Adrenal gland (tissue), 12 donors: ENCODE results near the gene SPHKAP. TPM values are rescaled to one million over a fixed set of nuclear protein-coding genes. Genes with fewer than 3 reads are reported as not detected.
"Not testable (repeated sequence)": the region's sequence is repeated elsewhere in the genome, so short reads cannot be mapped to it uniquely, and the experiment has no call there.

ENCODE experiments used
- DNase-seq, 7 donors: peaks; one replicate each; pipeline ENCODE4 v3.0.0-alpha.2; 2019 to 2020
- H3K27ac ChIP-seq, 5 donors: fragments of 200-600 bp; sonication (generic) in 4 of 5; 1 replicate in 3 of 5; 2 replicates in 2 of 5; pipeline versions ENCODE4 v1.5.1 to v1.8.0; 2016 to 2020; ENCODE audit warnings: mild to moderate bottlenecking in 1 of 5
- H3K27me3 ChIP-seq: fragments of 200-600 bp; 2 replicates; pipeline ENCODE4 v1.8.0; 2021
- H3K36me3 ChIP-seq, 2 donors: fragments of 200-600 bp; replicated peaks in 1 of 2; 1 replicate in 1 of 2; 2 replicates in 1 of 2; pipeline versions ENCODE4 v1.5.1 to v1.8.0; 2018 to 2022
- H3K4me1 ChIP-seq, 2 donors: fragments of 200-600 bp; replicated peaks in 1 of 2; 1 replicate in 1 of 2; 2 replicates in 1 of 2; pipeline versions ENCODE4 v1.5.1 to v1.8.0; 2018 to 2021
- H3K4me3 ChIP-seq, 4 donors: fragments of 200-600 bp; sonication (generic) in 3 of 4; one replicate each; pipeline ENCODE4 v1.5.1; 2016 to 2018
- H3K9me3 ChIP-seq, 3 donors: fragments of 200-600 bp; sonication (generic) in 1 of 3; replicated peaks in 1 of 3; 1 replicate in 2 of 3; 2 replicates in 1 of 3; pipeline versions ENCODE4 v1.5.1 to v1.8.0; 2016 to 2021
- POLR2A ChIP-seq, 2 donors: fragments of 450-650 bp; IDR thresholded peaks; one replicate each; pipeline ENCODE4 v1.6.1; 2017; ENCODE audit warnings: antibody characterized with exemption in 2 of 2, mild to moderate bottlenecking in 2 of 2, moderate library complexity in 1 of 2
- WGBS, 4 donors: extraction: QIAGEN DNeasy Blood & Tissue Kit in 2 of 4; methylation state at CpG; one replicate each; pipeline versions ENCODE4 v1.1.5 to v1.1.7; 2013 to 2017; 5-methylcytosine and 5-hydroxymethylcytosine counted together
- intact Hi-C, 2 donors: fragments of 100-400 bp; cut with DNase I; formaldehyde crosslinking; loops; one replicate each; pipeline versions ENCODE4 v1.14.1 to v1.15.0; 2022 to 2023
- polyA plus RNA-seq, 3 donors: library from polyadenylated mRNA; stranded (reverse); fragments of 200-250 nt in 2 of 3; fragments of 350-450 nt in 1 of 3; fragmentation: Illumina TruSeq in 1 of 3; extraction: RNeasy Lipid Tissue Mini Kit (QIAGEN cat#74804) in 1 of 3; gene quantifications; one replicate each; pipeline ENCODE4 v1.2.3, GENCODE V29; 2013 to 2014
- small RNA-seq, 2 donors: library from RNA; depleted of rRNA; stranded (forward); fragments of <200 nt; gene quantifications; one replicate each; pipeline ENCODE3, GENCODE V24; 2016
- total RNA-seq, 9 donors: library from RNA; depleted of rRNA in 4 of 9; stranded (reverse); fragments of >200 nt in 4 of 9; fragments of 120-200 nt in 1 of 9; fragmentation: NEBNext Ultra II Directional in 1 of 9; extraction: Animal tissue kit (Norgen Biotek cat#: 25700) in 1 of 9; gene quantifications; one replicate each; pipeline versions ENCODE4 v1.1.0 to v1.2.4, GENCODE V29; 2013 to 2023
- TF ChIP-seq, protein P1 (sequence below), 6 experiments: fragments of 450-650 bp in 4 of 6; fragments of 200-600 bp in 2 of 6; sonication (generic) in 1 of 6; IDR thresholded peaks; 1 replicate in 5 of 6; 2 replicates in 1 of 6; pipeline versions ENCODE4 v1.5.1 to v1.8.0; 2016 to 2021; ENCODE audit warnings: antibody characterized with exemption in 6 of 6, mild to moderate bottlenecking in 2 of 6, moderate library complexity in 1 of 6
- donor health status: healthy with polysubstance abuse.
- donor health status: Bipolar disorder and iron deficiency.
- donor health status: DM: yes; HTN: yes; CAD: no.
- donor health status: DM: no; HTN: no; CAD: no.
- donor health status: DM: no; HTN: no; CAD: no.
- donor health status: DM: yes; HTN: yes; CAD: no.

SPHKAP gene
- total and polyA plus RNA-seq, 12 donors, result under 0.01 to 0.17 (median 0.06) TPM; not detected in 8

DNA sequence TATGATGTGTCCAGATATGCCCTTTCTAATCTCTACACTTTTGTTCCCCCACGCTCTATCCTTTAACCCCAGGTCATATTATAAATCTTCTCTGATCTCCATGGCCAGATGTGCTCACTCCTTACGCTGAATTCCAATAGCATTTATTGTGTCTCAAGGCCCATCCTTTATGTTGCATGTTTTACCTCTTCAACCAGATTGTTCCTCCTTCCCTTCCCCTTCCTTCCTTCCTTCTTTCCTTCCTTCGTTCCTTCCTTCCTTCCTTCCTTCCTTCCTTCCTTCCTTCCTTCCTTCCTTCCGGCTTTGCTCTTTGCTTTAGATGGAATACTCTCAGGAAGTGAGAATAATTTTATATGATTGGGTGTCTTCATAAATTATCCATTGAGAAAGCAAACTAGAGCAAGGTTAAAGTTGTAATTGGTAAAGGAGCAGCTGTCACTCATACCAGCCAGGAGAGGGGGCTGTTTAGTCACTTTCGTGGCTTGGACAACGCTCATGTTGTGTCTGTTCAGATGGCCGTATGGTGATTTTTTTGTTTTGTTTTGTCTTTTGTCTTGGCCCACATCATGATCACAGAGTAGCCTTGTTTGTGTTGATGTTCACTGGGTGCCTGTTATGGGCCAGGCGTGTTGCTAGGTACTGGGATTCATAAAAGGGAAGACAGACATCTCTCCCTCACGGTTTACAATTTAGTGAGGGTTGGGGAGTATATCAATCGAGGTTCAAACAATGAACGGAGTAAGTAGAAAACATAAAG is 242.0 kb downstream of the SPHKAP start:
- Histone ChIP-seq H3K27me3 (no peaks in the 10 kb centered on the region), H3K27ac (no peak overlapping the region), H3K4me3 (no peak overlapping the region), H3K36me3 (no peaks in the 10 kb centered on the region), H3K4me1 (no peaks in the 10 kb centered on the region), H3K9me3 (no peaks in the 10 kb centered on the region)
- TF ChIP-seq, protein P1, sequence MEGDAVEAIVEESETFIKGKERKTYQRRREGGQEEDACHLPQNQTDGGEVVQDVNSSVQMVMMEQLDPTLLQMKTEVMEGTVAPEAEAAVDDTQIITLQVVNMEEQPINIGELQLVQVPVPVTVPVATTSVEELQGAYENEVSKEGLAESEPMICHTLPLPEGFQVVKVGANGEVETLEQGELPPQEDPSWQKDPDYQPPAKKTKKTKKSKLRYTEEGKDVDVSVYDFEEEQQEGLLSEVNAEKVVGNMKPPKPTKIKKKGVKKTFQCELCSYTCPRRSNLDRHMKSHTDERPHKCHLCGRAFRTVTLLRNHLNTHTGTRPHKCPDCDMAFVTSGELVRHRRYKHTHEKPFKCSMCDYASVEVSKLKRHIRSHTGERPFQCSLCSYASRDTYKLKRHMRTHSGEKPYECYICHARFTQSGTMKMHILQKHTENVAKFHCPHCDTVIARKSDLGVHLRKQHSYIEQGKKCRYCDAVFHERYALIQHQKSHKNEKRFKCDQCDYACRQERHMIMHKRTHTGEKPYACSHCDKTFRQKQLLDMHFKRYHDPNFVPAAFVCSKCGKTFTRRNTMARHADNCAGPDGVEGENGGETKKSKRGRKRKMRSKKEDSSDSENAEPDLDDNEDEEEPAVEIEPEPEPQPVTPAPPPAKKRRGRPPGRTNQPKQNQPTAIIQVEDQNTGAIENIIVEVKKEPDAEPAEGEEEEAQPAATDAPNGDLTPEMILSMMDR (IDR thresholded peaks at IDR 0.05), result peak in 5 of 6 experiments; percentile 29 to 52 (median 42)
- TF ChIP-seq POLR2A (IDR thresholded peaks at IDR 0.05), result no peak
- DNase-seq, result peak in 6 of 7 donors; percentile 14 to 52 (median 29)
- intact Hi-C loops, result no loop called here
- 45 to 54% (median 50%) methylated on average over 10 to 11 of the region's 11 CpGs for WGBS, 4 donors

DNA sequence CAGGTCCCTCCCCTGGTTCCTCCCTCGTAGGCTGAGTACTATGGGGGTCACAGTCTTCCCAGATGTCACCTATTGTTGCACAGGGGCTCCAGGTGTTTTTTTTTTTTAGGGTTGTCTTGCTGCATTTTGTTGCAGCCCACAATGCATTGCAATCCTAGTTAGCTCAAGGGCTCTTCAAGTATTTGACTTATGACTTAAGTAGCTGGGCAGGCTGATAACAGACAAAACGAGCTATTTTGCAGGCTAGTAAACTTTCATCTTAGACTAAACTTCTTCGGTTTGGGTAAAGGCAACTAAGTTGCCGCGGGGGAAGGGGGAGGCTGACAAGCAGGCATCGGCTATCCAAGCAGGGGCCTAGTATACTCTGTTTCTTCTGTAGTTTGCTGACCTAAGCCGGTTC is 245.2 kb downstream of the SPHKAP start:
- H3K9me3 ChIP-seq, H3K27ac ChIP-seq, DNase-seq, intact Hi-C loops, H3K27me3 ChIP-seq, H3K4me1 ChIP-seq, H3K36me3 ChIP-seq, H3K4me3 ChIP-seq: not testable (repeated sequence)
- WGBS, 4 donors, result 66 to 81% (median 74%) methylated on average over 7 of the region's 7 CpGs

GRCh38 chr2:227933884-227934283 is 247.6 kb downstream of the SPHKAP start:
- no peak for DNase-seq
- TF ChIP-seq, protein P1 (IDR thresholded peaks at IDR 0.05), result no peak
- TF ChIP-seq POLR2A (IDR thresholded peaks at IDR 0.05), result no peak
- H3K9me3 ChIP-seq, result no peaks in the 10 kb centered on the region
- 48 to 74% (median 57%) methylated on average over 1 of the region's 1 CpG for WGBS, 4 donors
- no peaks in the 10 kb centered on the region for H3K4me1 ChIP-seq
- H3K27ac ChIP-seq, result no peak overlapping the region
- no peaks in the 10 kb centered on the region for H3K36me3 ChIP-seq
- intact Hi-C loops, result no loop called here
- H3K27me3 ChIP-seq, result no peaks in the 10 kb centered on the region
- no peak overlapping the region for H3K4me3 ChIP-seq

DNA sequence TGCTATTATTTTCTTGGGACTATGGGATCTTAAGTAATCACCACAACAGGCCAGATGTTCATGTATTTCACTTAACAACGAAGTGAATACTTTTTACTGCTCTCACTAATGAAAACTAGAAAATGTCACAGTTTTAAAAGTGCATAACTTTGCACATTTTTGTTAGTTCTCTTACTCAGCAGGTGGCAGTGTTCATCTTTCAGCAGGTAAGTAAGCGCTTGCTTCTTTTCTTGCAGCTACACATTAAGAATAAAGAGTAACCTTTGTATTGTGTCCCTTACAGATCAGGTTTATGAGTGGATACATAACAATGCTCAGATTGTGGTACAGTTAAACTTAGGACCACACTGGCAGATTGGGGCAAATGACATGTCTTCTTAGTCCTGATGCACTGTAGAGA is 249.1 kb downstream of the SPHKAP start:
- Histone ChIP-seq H3K9me3 (no peaks in the 10 kb centered on the region), H3K4me1 (no peaks in the 10 kb centered on the region), H3K4me3 (no peak overlapping the region), H3K36me3 (no peaks in the 10 kb centered on the region), H3K27me3 (no peaks in the 10 kb centered on the region), H3K27ac (no peak overlapping the region)
- intact Hi-C loops, result no loop called here
- 74 to 83% (median 79%) methylated on average over 2 of the region's 2 CpGs for WGBS, 4 donors
- TF ChIP-seq POLR2A (IDR thresholded peaks at IDR 0.05), result no peak
- DNase-seq, result no peak

DNA sequence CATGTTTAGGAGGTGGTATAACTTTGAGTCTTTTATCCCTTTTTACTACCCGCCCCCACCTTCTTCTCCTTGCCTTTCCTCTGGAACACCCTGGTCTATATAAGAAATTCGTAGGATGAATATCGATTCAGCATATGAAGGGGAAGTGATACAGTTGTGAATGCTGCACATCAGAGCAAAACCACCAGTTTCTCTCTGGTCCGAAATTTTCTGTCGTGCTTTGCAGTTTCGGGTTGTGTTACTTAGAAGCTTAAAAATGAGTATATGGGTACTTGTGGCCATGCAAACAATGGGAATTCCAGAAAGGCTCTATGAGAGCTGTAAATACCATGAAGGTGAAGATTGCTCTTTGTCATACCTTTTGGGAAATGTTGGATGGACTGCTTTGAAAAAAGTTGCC is 249.5 kb downstream of the SPHKAP start:
- intact Hi-C loops, result no loop called here
- H3K27me3 ChIP-seq, result no peaks in the 10 kb centered on the region
- no peaks in the 10 kb centered on the region for H3K4me1 ChIP-seq
- 85 to 89% (median 86%) methylated on average over 6 of the region's 6 CpGs for whole genome bisulfite sequencing, 4 donors
- no peak for DNase-seq
- no peaks in the 10 kb centered on the region for H3K36me3 ChIP-seq
- H3K27ac ChIP-seq, result no peak overlapping the region
- no peak for TF ChIP-seq POLR2A (IDR thresholded peaks at IDR 0.05)
- TF ChIP-seq, protein P1 (IDR thresholded peaks at IDR 0.05), result no peak
- no peaks in the 10 kb centered on the region for H3K9me3 ChIP-seq
- H3K4me3 ChIP-seq, result no peak overlapping the region

Small RNAs within 50 kb of the gene (small RNA-seq; reads per million reads assigned to genes)
- 0 reads per million in 2 donors for gene RNU6-624P
